ENCODE data around the gene TSGA10IP. TPM values are rescaled to one million over a fixed set of nuclear protein-coding genes. Genes with fewer than 3 reads are reported as not detected.
A peak's percentile ranks its signal among the peaks of the same experiment; 100 is the strongest.
"Not testable (repeated sequence)": the region's sequence is repeated elsewhere in the genome, so short reads cannot be mapped to it uniquely, and the experiment has no call there.

The TSGA10IP gene
- total RNA-seq, 2 donors from 2014 or later, result not detected

- Mint-ChIP-seq H3K36me3 (ENCODE audit: low read depth) (no peaks in the 10 kb centered on the region), H3K27me3 (no peaks in the 10 kb centered on the region), H3K9me3 (no peaks in the 10 kb centered on the region), H3K4me3 (no peak overlapping the region), H3K4me1 (no peaks in the 10 kb centered on the region), H3K27ac (no peak overlapping the region)
- no peak for ATAC-seq (replicated peaks)
These were observed 2.4 kb downstream of the TSGA10IP start for GRCh38 chr11:65947603-65948125.

GRCh38 chr11:65950711-65951110 lies 5.4 kb downstream of the TSGA10IP start:
- H3K27me3 Mint-ChIP-seq; H3K4me3 Mint-ChIP-seq; H3K4me1 Mint-ChIP-seq; H3K9me3 Mint-ChIP-seq; ATAC-seq (replicated peaks); H3K27ac Mint-ChIP-seq; H3K36me3 Mint-ChIP-seq (ENCODE audit: low read depth): not testable (repeated sequence)

GRCh38 chr11:65951641-65952040 lies 6.4 kb downstream of the TSGA10IP start:
- not testable (repeated sequence) for H3K36me3 Mint-ChIP-seq (ENCODE audit: low read depth); H3K9me3 Mint-ChIP-seq; H3K4me3 Mint-ChIP-seq; H3K27me3 Mint-ChIP-seq; H3K27ac Mint-ChIP-seq; H3K4me1 Mint-ChIP-seq; ATAC-seq (replicated peaks)

- no peak overlapping the region for H3K27ac Mint-ChIP-seq
- ATAC-seq (replicated peaks), result no peak
- H3K27me3 Mint-ChIP-seq, result no peaks in the 10 kb centered on the region
- no peaks in the 10 kb centered on the region for H3K36me3 Mint-ChIP-seq (ENCODE audit: low read depth)
- H3K4me3 Mint-ChIP-seq, result no peak overlapping the region
- no peaks in the 10 kb centered on the region for H3K4me1 Mint-ChIP-seq
- no peaks in the 10 kb centered on the region for H3K9me3 Mint-ChIP-seq
These were observed 6.8 kb downstream of the TSGA10IP start for GRCh38 chr11:65952052-65952521.

GRCh38 chr11:65953471-65953870 lies 8.2 kb downstream of the TSGA10IP start:
- Mint-ChIP-seq H3K4me3 (no peak overlapping the region), H3K27ac (no peak overlapping the region)

GRCh38 chr11:65954771-65955170 lies 9.5 kb downstream of the TSGA10IP start:
- Mint-ChIP-seq H3K27ac (no peak overlapping the region), H3K9me3 (no peaks in the 10 kb centered on the region), H3K4me1 (no peaks in the 10 kb centered on the region), H3K27me3 (no peaks in the 10 kb centered on the region), H3K36me3 (ENCODE audit: low read depth) (no peaks in the 10 kb centered on the region), H3K4me3 (no peak overlapping the region)
- ATAC-seq (replicated peaks), result no peak

More at GRCh38 chr11:65953471-65953870, 8.2 kb downstream of the TSGA10IP start:
- Mint-ChIP-seq H3K27me3 (no peaks in the 10 kb centered on the region), H3K4me1 (no peaks in the 10 kb centered on the region), H3K9me3 (no peaks in the 10 kb centered on the region), H3K36me3 (ENCODE audit: low read depth) (no peaks in the 10 kb centered on the region)
- ATAC-seq (replicated peaks), result no peak

- peaks cover 12% of the 10 kb centered on the region for H3K4me1 Mint-ChIP-seq
- peaks cover 18% of the 10 kb centered on the region for H3K36me3 Mint-ChIP-seq (ENCODE audit: low read depth)
- no peak for ATAC-seq (replicated peaks)
- peak overlapping the region; percentile 71 for H3K4me3 Mint-ChIP-seq
- no peaks in the 10 kb centered on the region for H3K9me3 Mint-ChIP-seq
- H3K27ac Mint-ChIP-seq, result peak overlapping the region; percentile 90
- no peaks in the 10 kb centered on the region for H3K27me3 Mint-ChIP-seq
These were observed 13.0 kb downstream of the TSGA10IP start for GRCh38 chr11:65958291-65958690.

GRCh38 chr11:65958774-65959420 lies 13.6 kb downstream of the TSGA10IP start:
- ATAC-seq (replicated peaks), result no peak
- H3K27ac Mint-ChIP-seq, result peak overlapping the region; percentile 90

GRCh38 chr11:65960824-65961266 lies 15.6 kb downstream of the TSGA10IP start:
- Mint-ChIP-seq H3K36me3 (ENCODE audit: low read depth) (peaks cover 43% of the 10 kb centered on the region), H3K9me3 (no peaks in the 10 kb centered on the region)

More at GRCh38 chr11:65958774-65959420, 13.6 kb downstream of the TSGA10IP start:
- H3K4me3 Mint-ChIP-seq, result no peak overlapping the region
- H3K36me3 Mint-ChIP-seq (ENCODE audit: low read depth), result peaks cover 24% of the 10 kb centered on the region
- H3K4me1 Mint-ChIP-seq, result peaks cover 13% of the 10 kb centered on the region
- H3K9me3 Mint-ChIP-seq, result no peaks in the 10 kb centered on the region
- no peaks in the 10 kb centered on the region for H3K27me3 Mint-ChIP-seq

GRCh38 chr11:65961267-65962140 lies 16.2 kb downstream of the TSGA10IP start, which contains the start of gene SART1:
Gene SART1, plus strand, starts transcription at chr11:65961734. Its CDS starts 47 bp downstream, at chr11:65961781.
- H3K36me3 Mint-ChIP-seq (ENCODE audit: low read depth), result peaks cover 50% of the 10 kb centered on the region
- ATAC-seq (replicated peaks), result peak; percentile 93
- peak within 1 kb of the TSS; percentile 90 for H3K27ac Mint-ChIP-seq
- H3K9me3 Mint-ChIP-seq, result no peaks in the 10 kb centered on the region
- peaks cover 17% of the 10 kb centered on the region for H3K4me1 Mint-ChIP-seq
- peak within 1 kb of the TSS; percentile 94 for H3K4me3 Mint-ChIP-seq
- no peaks in the 10 kb centered on the region for H3K27me3 Mint-ChIP-seq

More at GRCh38 chr11:65960824-65961266, 15.6 kb downstream of the TSGA10IP start:
- ATAC-seq (replicated peaks), result peak; percentile 1
- H3K4me3 Mint-ChIP-seq, result peak overlapping the region; percentile 94
- H3K4me1 Mint-ChIP-seq, result peaks cover 15% of the 10 kb centered on the region
- H3K27me3 Mint-ChIP-seq, result no peaks in the 10 kb centered on the region
- H3K27ac Mint-ChIP-seq, result peak overlapping the region; percentile 90

- no peaks in the 10 kb centered on the region for H3K27me3 Mint-ChIP-seq
- peaks cover 17% of the 10 kb centered on the region for H3K4me1 Mint-ChIP-seq
- H3K9me3 Mint-ChIP-seq, result no peaks in the 10 kb centered on the region
- peak overlapping the region; percentile 90 for H3K27ac Mint-ChIP-seq
- peak overlapping the region; percentile 94 for H3K4me3 Mint-ChIP-seq
- no peak for ATAC-seq (replicated peaks)
- peaks cover 56% of the 10 kb centered on the region for H3K36me3 Mint-ChIP-seq (ENCODE audit: low read depth)
These were observed 16.9 kb downstream of the TSGA10IP start for GRCh38 chr11:65962141-65962564.

- ATAC-seq (replicated peaks), result no peak
- Mint-ChIP-seq H3K27me3 (no peaks in the 10 kb centered on the region), H3K4me3 (no peak overlapping the region), H3K9me3 (no peaks in the 10 kb centered on the region), H3K27ac (no peak overlapping the region), H3K4me1 (peaks cover 26% of the 10 kb centered on the region), H3K36me3 (ENCODE audit: low read depth) (peaks cover 84% of the 10 kb centered on the region)
These were observed 19.6 kb downstream of the TSGA10IP start for GRCh38 chr11:65964906-65965305.

GRCh38 chr11:65965986-65966762 lies 20.9 kb downstream of the TSGA10IP start:
- Mint-ChIP-seq H3K4me1 (peaks cover 26% of the 10 kb centered on the region), H3K27me3 (no peaks in the 10 kb centered on the region), H3K36me3 (ENCODE audit: low read depth) (peaks cover 92% of the 10 kb centered on the region), H3K9me3 (no peaks in the 10 kb centered on the region), H3K4me3 (no peak overlapping the region), H3K27ac (no peak overlapping the region)
- ATAC-seq (replicated peaks), result no peak

All from activated T-helper 17 cell treated with anti-CD3 and anti-CD28 coated beads, Interleukin-2, amount 50 U/mL, for 72 hours (primary cell).